ENCODE data around the gene OPN3.

OPN3 gene

DNA sequence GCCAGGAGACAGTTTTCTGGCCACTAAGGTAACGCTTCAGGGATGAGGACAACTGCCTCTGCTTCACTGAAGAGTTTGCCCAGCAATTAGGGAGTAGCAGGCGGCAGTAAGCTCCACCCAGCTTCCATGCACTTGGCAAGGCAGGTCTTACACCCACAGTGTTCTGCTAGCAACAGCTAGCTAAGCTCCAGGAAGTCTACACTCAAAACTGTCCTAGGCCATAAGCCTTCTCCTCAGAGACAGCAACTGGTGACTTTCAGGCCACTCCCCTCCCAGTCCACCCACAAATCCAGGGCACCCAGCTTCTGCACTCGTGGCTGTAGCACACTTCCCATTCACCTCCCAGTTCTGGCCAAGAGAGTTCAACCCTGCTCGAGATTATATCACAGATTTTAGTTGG, 60.7 kb downstream of the OPN3 start:
- TF ChIP-seq, protein P1, sequence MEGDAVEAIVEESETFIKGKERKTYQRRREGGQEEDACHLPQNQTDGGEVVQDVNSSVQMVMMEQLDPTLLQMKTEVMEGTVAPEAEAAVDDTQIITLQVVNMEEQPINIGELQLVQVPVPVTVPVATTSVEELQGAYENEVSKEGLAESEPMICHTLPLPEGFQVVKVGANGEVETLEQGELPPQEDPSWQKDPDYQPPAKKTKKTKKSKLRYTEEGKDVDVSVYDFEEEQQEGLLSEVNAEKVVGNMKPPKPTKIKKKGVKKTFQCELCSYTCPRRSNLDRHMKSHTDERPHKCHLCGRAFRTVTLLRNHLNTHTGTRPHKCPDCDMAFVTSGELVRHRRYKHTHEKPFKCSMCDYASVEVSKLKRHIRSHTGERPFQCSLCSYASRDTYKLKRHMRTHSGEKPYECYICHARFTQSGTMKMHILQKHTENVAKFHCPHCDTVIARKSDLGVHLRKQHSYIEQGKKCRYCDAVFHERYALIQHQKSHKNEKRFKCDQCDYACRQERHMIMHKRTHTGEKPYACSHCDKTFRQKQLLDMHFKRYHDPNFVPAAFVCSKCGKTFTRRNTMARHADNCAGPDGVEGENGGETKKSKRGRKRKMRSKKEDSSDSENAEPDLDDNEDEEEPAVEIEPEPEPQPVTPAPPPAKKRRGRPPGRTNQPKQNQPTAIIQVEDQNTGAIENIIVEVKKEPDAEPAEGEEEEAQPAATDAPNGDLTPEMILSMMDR (IDR thresholded peaks at IDR 0.05): no peak
- Histone ChIP-seq H3K4me2 (ENCODE audit: low read length) (no peak overlapping the region), H3K27me3 (ENCODE audit: control insufficient read depth, insufficient read depth, low read length) (no peaks in the 10 kb centered on the region), H3K79me2 (no peaks in the 10 kb centered on the region), H3K4me3 (ENCODE audit: low read depth, low read length) (no peak overlapping the region), H2AFZ (no peak overlapping the region), H3K9me3 (ENCODE audit: control insufficient read depth, low read length) (peaks cover 7% of the 10 kb centered on the region), H3K27ac (no peak overlapping the region), H3K4me1 (no peaks in the 10 kb centered on the region), H3K36me3 (ENCODE audit: control insufficient read depth, insufficient read depth, low read length) (no peaks in the 10 kb centered on the region), H3K9ac (no peak overlapping the region)

DNA sequence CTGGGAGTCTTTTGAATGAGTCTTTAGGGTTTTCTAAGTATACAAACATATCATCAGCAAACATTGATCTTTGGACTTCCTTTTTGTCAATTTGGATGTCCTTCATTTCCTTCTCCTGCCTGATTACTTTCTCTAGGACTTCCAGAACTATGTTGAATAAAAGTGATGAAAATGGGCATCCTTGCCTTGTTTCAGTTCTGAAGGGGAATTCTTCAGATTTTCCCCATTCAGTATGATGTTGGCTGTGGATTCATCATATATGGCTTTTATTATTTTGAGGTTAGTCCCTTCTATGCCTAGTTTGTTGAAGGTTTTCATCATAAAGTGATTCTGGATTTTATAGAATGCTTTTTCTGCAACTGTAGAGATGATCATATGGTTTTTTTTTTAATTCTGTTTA, 66.0 kb downstream of the OPN3 start:
- no peak overlapping the region for H3K4me3 ChIP-seq (ENCODE audit: low read depth, low read length)
- TF ChIP-seq, protein P1 (IDR thresholded peaks at IDR 0.05): no peak

DNA sequence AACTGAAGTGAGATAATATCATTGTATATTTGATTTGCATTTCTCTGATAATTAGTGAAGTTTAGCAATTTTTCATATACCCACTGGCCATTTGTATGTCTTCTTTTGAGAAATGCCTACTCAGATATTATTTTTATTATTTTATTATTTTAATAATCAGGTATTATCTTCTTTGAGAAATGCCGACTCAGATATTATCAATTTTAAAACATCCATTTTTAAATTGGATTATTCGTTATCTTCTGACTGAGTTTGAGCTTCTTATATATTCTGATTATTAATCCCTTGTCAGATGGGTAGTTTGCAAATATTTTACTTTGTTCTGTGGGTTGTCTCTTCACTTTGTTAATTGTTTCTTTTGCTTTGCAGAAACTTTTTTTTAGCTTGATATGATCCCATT, 70.3 kb downstream of the OPN3 start:
- H3K4me3 ChIP-seq (ENCODE audit: low read depth, low read length): no peak overlapping the region
- TF ChIP-seq, protein P1 (IDR thresholded peaks at IDR 0.05): no peak
- H3K9me3 ChIP-seq (ENCODE audit: control insufficient read depth, low read length): no peaks in the 10 kb centered on the region

More for the DNA sequence above, 66.0 kb downstream of the OPN3 start:
- H3K27ac ChIP-seq: no peak overlapping the region
- no peak overlapping the region for H3K4me2 ChIP-seq (ENCODE audit: low read length)
- no peaks in the 10 kb centered on the region for H3K36me3 ChIP-seq (ENCODE audit: control insufficient read depth, insufficient read depth, low read length)
- H3K9ac ChIP-seq: no peak overlapping the region
- no peaks in the 10 kb centered on the region for H3K4me1 ChIP-seq
- H3K79me2 ChIP-seq: no peaks in the 10 kb centered on the region
- H3K9me3 ChIP-seq (ENCODE audit: control insufficient read depth, low read length): no peaks in the 10 kb centered on the region
- no peak overlapping the region for H2AFZ ChIP-seq
- H3K27me3 ChIP-seq (ENCODE audit: control insufficient read depth, insufficient read depth, low read length): no peaks in the 10 kb centered on the region

DNA sequence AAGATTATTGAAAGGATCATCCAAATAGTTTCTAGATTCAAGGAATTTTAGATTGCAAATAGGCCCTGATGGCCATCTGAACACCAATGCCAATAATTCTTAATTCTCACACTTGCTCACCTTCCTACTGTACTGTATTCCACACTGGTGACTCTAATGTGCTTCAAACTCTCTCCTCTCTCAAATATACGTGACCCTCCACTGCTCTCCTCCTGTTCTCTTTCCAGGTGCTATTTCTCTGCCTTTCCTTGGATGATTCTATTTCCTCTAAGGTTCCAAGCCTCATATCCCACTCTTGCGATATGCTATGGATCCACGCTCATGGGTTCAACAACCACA, 79.4 kb downstream of the OPN3 start:
- Histone ChIP-seq H3K4me1 (no peaks in the 10 kb centered on the region), H3K27me3 (ENCODE audit: control insufficient read depth, insufficient read depth, low read length) (no peaks in the 10 kb centered on the region), H3K4me2 (ENCODE audit: low read length) (no peak overlapping the region), H2AFZ (no peak overlapping the region), H3K36me3 (ENCODE audit: control insufficient read depth, insufficient read depth, low read length) (no peaks in the 10 kb centered on the region), H3K9ac (no peak overlapping the region), H3K4me3 (ENCODE audit: low read depth, low read length) (no peak overlapping the region), H3K27ac (no peak overlapping the region), H3K9me3 (ENCODE audit: control insufficient read depth, low read length) (no peaks in the 10 kb centered on the region), H3K79me2 (no peaks in the 10 kb centered on the region)
- TF ChIP-seq, protein P1 (IDR thresholded peaks at IDR 0.05): no peak

More for the DNA sequence above, 70.3 kb downstream of the OPN3 start:
- Histone ChIP-seq H3K27ac (no peak overlapping the region), H3K4me2 (ENCODE audit: low read length) (no peak overlapping the region), H2AFZ (no peak overlapping the region), H3K36me3 (ENCODE audit: control insufficient read depth, insufficient read depth, low read length) (no peaks in the 10 kb centered on the region), H3K79me2 (no peaks in the 10 kb centered on the region), H3K27me3 (ENCODE audit: control insufficient read depth, insufficient read depth, low read length) (no peaks in the 10 kb centered on the region), H3K4me1 (no peaks in the 10 kb centered on the region), H3K9ac (no peak overlapping the region)

DNA sequence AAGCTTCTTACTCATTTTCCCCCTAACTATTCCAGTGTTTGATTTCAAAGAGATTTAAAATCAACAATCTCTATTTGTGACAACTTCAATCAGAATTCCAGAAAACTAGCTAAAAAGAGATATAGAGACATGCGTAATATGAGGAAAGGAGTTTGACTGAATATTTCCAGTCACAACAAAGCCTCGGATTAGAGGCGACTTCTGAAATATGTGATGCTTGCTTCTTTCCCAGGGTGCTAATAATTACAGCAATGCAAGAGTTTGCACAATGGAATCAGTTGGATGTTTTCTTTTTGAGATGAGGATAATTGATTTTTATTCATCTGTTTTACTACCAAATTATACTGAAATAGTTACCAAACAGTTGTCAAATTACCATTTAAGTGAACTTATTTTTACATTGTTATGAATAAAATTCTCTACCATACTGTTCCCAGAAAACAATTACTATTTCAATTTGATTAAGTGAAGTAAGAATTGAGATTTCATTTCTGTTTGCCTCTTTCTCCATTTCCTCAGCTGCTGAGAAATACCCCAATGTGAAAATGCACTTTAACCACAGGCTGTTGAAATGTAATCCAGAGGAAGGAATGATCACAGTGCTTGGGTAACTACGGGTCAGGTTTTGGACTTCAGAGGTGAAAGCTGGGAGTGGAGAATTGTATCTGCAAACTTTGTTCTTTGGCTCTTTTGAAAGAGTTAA, 79.9 kb downstream of the OPN3 start:
- Histone ChIP-seq H3K36me3 (ENCODE audit: control insufficient read depth, insufficient read depth, low read length) (no peaks in the 10 kb centered on the region), H3K4me2 (ENCODE audit: low read length) (no peak overlapping the region), H3K79me2 (no peaks in the 10 kb centered on the region), H3K4me1 (no peaks in the 10 kb centered on the region), H3K9ac (no peak overlapping the region), H3K9me3 (ENCODE audit: control insufficient read depth, low read length) (no peaks in the 10 kb centered on the region), H3K27ac (no peak overlapping the region), H2AFZ (no peak overlapping the region), H3K4me3 (ENCODE audit: low read depth, low read length) (no peak overlapping the region), H3K27me3 (ENCODE audit: control insufficient read depth, insufficient read depth, low read length) (no peaks in the 10 kb centered on the region)
- TF ChIP-seq, protein P1 (IDR thresholded peaks at IDR 0.05): no peak

All from parathyroid adenoma (tissue), 2 donors.